Astrocyte (in vitro differentiated cells and primary cell): ENCODE data around the gene ARHGAP4.

Experiments
- CTCF ChIP-seq: IDR thresholded peaks from 2 replicates; pipeline ENCODE4 v1.5.1; 2011; ENCODE audit warnings: low read depth, mild to moderate bottlenecking, inconsistent platforms, low read length, moderate library complexity; ENCODE audit not compliant: insufficient read depth
- EZH2 ChIP-seq: IDR thresholded peaks from 2 replicates; pipeline ENCODE4 v1.6.1; 2012; ENCODE audit warnings: mild to moderate bottlenecking, low read length, inconsistent platforms; ENCODE audit not compliant: insufficient read depth

- TF ChIP-seq CTCF (no peak), EZH2 (no peak)
These were observed 28.6 kb upstream of the ARHGAP4 start for GRCh38 chrX:153954558-153955227.
